Activated B cell treated with CpG ODN at 0.5 μM for 24 hours (primary cell): ENCODE data around the gene SPA17. TPM values are rescaled to one million over a fixed set of nuclear protein-coding genes. Genes with fewer than 3 reads are reported as not detected.

Experiments used
- ATAC-seq: fragments of 200-7000 bp; cut with Tn5 transposase; one replicate; pipeline ENCODE4 v1.10.0; 2021; ENCODE audit warnings: low read depth, mild to moderate bottlenecking, moderate library complexity
- CTCF ChIA-PET: fragments of 350-600 bp; sonication (Branson Sonifier 250); formaldehyde crosslinking; loops from one replicate; lab custom pipeline; 2021; ENCODE audit warnings: antibody characterized with exemption; lab: Charles Lee
- POLR2A ChIA-PET: fragments of 350-600 bp; sonication (Branson Sonifier 250); formaldehyde crosslinking; loops from one replicate; lab custom pipeline; 2021; ENCODE audit warnings: antibody characterized with exemption; lab: Charles Lee
- DNase-seq: peaks from one replicate; pipeline ENCODE4 v3.0.0; 2022
- H3K27ac Mint-ChIP-seq: one replicate; pipeline ENCODE4 v1.8.0; 2020; ENCODE audit warnings: mixed read lengths
- H3K27me3 Mint-ChIP-seq: one replicate; pipeline ENCODE4 v1.8.0; 2021; ENCODE audit warnings: mixed read lengths
- H3K36me3 Mint-ChIP-seq: one replicate; pipeline ENCODE4 v1.8.0; 2021; ENCODE audit warnings: low read depth, mixed read lengths
- H3K4me1 Mint-ChIP-seq: one replicate; pipeline ENCODE4 v1.8.0; 2021; ENCODE audit warnings: mixed read lengths
- H3K4me3 Mint-ChIP-seq: one replicate; pipeline ENCODE4 v1.8.0; 2020; ENCODE audit warnings: mild to moderate bottlenecking, mixed read lengths
- H3K9me3 Mint-ChIP-seq: one replicate; pipeline ENCODE4 v1.8.0; 2020; ENCODE audit warnings: mixed read lengths
- intact Hi-C: fragments of 100-400 bp; cut with micrococcal nuclease; formaldehyde crosslinking; loops from one replicate; pipeline ENCODE4 v1.15.1; 2024
- total RNA-seq: library from RNA; stranded (reverse); gene quantifications from 2 replicates; pipeline ENCODE4 v1.2.3, GENCODE V29; 2022
- TF ChIP-seq, protein P1 (sequence below): fragments of 200-600 bp; IDR thresholded peaks from one replicate; pipeline ENCODE4 v1.8.0; 2022; ENCODE audit warnings: antibody characterized with exemption, mild to moderate bottlenecking

Gene SPA17
- total RNA-seq, 1 donor from 2014 or later, result 1.6 TPM

- peak within 1 kb of the TSS; percentile 83 for H3K4me3 Mint-ChIP-seq
- H3K27ac Mint-ChIP-seq, result no peak within 1 kb of the TSS
- H3K4me1 Mint-ChIP-seq, result peaks cover 19% of the 10 kb centered on the region
- peak; percentile 75 for DNase-seq
- TF ChIP-seq, protein P1, sequence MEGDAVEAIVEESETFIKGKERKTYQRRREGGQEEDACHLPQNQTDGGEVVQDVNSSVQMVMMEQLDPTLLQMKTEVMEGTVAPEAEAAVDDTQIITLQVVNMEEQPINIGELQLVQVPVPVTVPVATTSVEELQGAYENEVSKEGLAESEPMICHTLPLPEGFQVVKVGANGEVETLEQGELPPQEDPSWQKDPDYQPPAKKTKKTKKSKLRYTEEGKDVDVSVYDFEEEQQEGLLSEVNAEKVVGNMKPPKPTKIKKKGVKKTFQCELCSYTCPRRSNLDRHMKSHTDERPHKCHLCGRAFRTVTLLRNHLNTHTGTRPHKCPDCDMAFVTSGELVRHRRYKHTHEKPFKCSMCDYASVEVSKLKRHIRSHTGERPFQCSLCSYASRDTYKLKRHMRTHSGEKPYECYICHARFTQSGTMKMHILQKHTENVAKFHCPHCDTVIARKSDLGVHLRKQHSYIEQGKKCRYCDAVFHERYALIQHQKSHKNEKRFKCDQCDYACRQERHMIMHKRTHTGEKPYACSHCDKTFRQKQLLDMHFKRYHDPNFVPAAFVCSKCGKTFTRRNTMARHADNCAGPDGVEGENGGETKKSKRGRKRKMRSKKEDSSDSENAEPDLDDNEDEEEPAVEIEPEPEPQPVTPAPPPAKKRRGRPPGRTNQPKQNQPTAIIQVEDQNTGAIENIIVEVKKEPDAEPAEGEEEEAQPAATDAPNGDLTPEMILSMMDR, result no peak
- peak; percentile 98 for ATAC-seq
- H3K27me3 Mint-ChIP-seq, result no peaks in the 10 kb centered on the region
- no peaks in the 10 kb centered on the region for H3K36me3 Mint-ChIP-seq
- ChIA-PET POLR2A (interaction anchor here (1.3 to 2.0 kb wide), 2 partner anchors 60 to 66 kb away, joined by 5 to 9 read pairs; partner anchors contain the start of genes MSANTD2, SIAE and SPA17), CTCF (interaction anchor here (2.7 kb wide), 1 partner anchor 69 kb away, joined by 15 read pairs; no protein-coding TSS in a partner anchor)
- intact Hi-C loops, result loop anchor here (1.0 kb wide), 5 partner anchors 8 to 70 kb away; partner anchors contain the start of genes SIAE and SPA17
- no peaks in the 10 kb centered on the region for H3K9me3 Mint-ChIP-seq
These were observed 66.0 kb downstream of the SPA17 start, which contains the start of gene NRGN for GRCh38 chr11:124739479-124740276. TSS of gene NRGN (plus strand) at chr11:124739942. CDS start at chr11:124740085, 143 bp downstream.

DNA sequence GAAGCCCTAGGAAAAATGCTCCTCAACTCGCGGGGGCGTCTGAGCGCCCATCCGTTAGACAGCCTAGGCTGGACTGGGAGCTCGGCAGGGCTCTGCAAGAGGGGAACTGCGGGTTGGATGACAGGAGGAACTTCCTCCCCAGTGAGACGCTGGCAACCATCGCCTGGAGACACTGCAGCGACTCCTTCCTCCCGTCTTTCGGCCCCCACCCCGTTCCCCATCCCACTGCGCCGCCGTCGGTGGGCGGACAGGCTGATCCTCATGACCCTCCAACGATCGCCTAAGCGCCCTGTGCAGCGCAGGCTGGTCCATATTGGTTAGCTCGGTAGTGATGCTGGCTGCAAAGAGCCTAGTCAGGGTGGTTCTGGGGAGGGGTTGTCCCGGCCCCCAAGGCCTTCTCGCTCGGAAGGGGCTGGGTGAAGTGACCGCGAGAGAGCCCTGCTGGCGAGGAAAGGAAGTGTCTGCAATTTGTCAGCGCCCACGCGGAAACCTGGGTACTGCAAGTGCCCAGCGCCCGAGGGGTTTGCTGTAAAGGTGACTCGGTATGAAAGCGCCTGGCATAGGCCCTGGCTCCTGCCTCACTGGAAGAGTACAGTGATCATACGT is 66.7 kb downstream of the SPA17 start:
- TF ChIP-seq, protein P1, result no peak
- no peaks in the 10 kb centered on the region for H3K36me3 Mint-ChIP-seq
- no peaks in the 10 kb centered on the region for H3K27me3 Mint-ChIP-seq
- ATAC-seq, result peak; percentile 47
- DNase-seq, result peak; percentile 47
- H3K27ac Mint-ChIP-seq, result no peak overlapping the region
- H3K4me1 Mint-ChIP-seq, result peaks cover 22% of the 10 kb centered on the region
- no peaks in the 10 kb centered on the region for H3K9me3 Mint-ChIP-seq
- H3K4me3 Mint-ChIP-seq, result peak overlapping the region; percentile 83
- POLR2A ChIA-PET, result interaction anchor here (1.3 to 2.0 kb wide), 2 partner anchors 60 to 67 kb away, joined by 5 to 9 read pairs; partner anchors contain the start of genes MSANTD2, SIAE and SPA17
- CTCF ChIA-PET, result interaction anchor here (2.7 kb wide), 1 partner anchor 70 kb away, joined by 15 read pairs; no protein-coding TSS in a partner anchor
- intact Hi-C loops, result loop anchor here (1.0 kb wide), 3 partner anchors 15 to 71 kb away; no protein-coding TSS in a partner anchor

- ChIA-PET POLR2A (interaction anchor here (1.0 kb wide), 1 partner anchor 21 kb away, joined by 5 read pairs; no protein-coding TSS in a partner anchor), CTCF (interaction anchor here (0.6 kb wide), 1 partner anchor 94 kb away, joined by 3 read pairs; no protein-coding TSS in a partner anchor)
- intact Hi-C loops, result no loop called here
- no peak for ATAC-seq
- H3K27ac Mint-ChIP-seq, result no peak overlapping the region
- DNase-seq, result no peak
- H3K36me3 Mint-ChIP-seq, result peaks cover 6% of the 10 kb centered on the region
- H3K4me3 Mint-ChIP-seq, result no peak overlapping the region
- TF ChIP-seq, protein P1, result no peak
- no peaks in the 10 kb centered on the region for H3K27me3 Mint-ChIP-seq
- peaks cover 32% of the 10 kb centered on the region for H3K4me1 Mint-ChIP-seq
- no peaks in the 10 kb centered on the region for H3K9me3 Mint-ChIP-seq
These were observed 68.9 kb downstream of the SPA17 start for GRCh38 chr11:124742555-124742954.

- TF ChIP-seq, protein P1, result no peak
- ATAC-seq (no peak), DNase-seq (no peak)
- POLR2A ChIA-PET, result interaction anchor here (1.0 to 1.1 kb wide), 2 partner anchors 20 kb away, joined by 4 to 5 read pairs; no protein-coding TSS in a partner anchor
- no peaks in the 10 kb centered on the region for H3K9me3 Mint-ChIP-seq
- peaks cover 32% of the 10 kb centered on the region for H3K4me1 Mint-ChIP-seq
- intact Hi-C loops, result no loop called here
- CTCF ChIA-PET, result no interaction called here
- no peak overlapping the region for H3K27ac Mint-ChIP-seq
- H3K4me3 Mint-ChIP-seq, result no peak overlapping the region
- H3K36me3 Mint-ChIP-seq, result peaks cover 6% of the 10 kb centered on the region
- H3K27me3 Mint-ChIP-seq, result no peaks in the 10 kb centered on the region
These were observed 69.3 kb downstream of the SPA17 start for GRCh38 chr11:124743050-124743449.
